HG03025 (cell line): ENCODE data around the gene WWP2.

Experiments used
- ATAC-seq: cut with Tn5 transposase; IDR thresholded peaks from one replicate; pipeline ENCODE4 v1.9.1; 2021; ENCODE audit warnings: mild to moderate bottlenecking, moderate library complexity; ENCODE audit not compliant: unreplicated experiment, low FRiP score

WWP2 gene

DNA sequence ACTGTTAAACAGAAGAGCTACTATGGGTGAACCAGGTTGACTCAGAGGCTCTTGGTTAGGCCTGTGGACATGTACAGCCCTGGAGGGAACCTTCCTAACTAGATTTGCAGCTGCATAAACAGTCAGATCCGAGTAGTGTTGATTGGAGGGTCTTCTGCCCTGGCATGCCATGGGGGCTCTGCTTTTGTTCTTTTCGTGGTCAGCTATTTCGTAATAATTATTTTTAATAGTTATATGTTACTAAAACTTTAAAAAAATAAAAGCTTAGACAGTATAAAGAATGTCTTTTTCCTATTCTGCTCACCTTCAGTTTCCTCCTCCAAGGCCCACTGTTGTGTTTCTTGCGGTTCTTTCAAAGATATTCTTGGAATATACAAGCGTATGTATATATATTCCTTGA is 121.6 kb downstream of the WWP2 start:
- ATAC-seq, result no peak

- ATAC-seq, result no peak
Measured at GRCh38 chr16:69885722-69886121, 123.6 kb downstream of the WWP2 start.

DNA sequence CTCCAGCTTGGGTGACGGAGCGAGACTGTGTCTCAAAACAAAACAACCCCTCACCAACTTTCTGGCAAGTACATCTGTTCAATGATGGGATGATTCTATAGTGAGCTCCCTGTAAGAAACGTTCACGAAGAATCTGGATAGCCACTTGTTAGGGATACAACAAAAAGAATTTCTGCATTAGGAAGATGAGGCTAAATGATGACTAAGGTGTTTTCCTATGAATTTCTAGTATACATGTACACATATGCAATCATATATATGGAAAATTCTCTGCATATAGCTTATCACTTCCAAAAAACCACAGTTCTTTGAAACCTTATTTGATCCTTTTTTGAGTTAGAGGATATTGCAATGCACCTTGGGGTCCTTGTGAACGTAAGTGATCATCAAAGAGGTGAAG is 124.6 kb downstream of the WWP2 start:
- no peak for ATAC-seq

DNA sequence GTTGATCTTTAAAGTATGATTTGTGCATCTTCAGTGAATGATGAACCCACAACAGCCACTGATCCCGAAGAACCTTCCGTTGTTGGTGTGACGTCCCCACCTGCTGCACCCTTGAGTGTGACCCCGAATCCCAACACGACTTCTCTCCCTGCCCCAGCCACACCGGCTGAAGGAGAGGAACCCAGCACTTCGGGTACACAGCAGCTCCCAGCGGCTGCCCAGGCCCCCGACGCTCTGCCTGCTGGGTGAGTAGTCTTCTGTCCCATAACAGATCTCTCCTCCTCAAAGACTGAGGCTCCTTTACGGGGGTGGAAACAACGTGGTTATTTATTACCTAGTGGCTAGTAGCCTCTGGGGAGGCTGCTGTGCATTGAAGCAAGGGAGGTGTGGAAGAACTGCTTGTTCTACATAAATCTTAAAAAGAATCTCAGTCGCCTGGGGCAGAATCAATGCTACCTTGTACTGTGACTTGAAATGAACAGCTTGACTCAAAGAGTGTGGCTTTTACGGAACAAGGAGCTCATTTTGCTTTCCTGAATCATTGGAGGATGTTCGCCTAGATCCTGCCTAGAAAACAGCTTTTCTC is 126.0 kb downstream of the WWP2 start:
- no peak for ATAC-seq

GRCh38 chr16:69889295-69889964 is 127.3 kb downstream of the WWP2 start:
- ATAC-seq, result no peak

GRCh38 chr16:69890114-69890891 is 128.2 kb downstream of the WWP2 start:
- no peak for ATAC-seq

DNA sequence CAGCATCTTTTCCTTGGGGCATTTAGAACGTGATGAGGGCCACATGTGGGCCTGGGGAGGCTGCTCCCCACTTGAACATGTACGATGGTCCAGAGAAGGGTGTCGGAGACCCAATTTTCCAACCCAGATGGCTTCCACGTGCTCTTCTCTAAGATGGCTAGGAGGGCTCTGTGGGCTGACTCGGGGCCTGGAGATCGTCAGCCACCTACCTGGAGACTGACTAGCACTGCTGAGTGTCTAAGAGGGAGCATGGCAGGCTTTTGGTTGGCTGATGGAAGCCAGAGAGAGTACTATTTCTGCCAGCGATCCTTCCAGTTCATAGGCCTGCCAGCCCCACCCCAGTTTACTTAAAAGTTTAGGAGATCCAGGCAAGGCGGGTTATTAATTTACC is 128.8 kb downstream of the WWP2 start:
- ATAC-seq, result no peak

- ATAC-seq, result no peak
Measured at GRCh38 chr16:69892378-69892777, 130.2 kb downstream of the WWP2 start.

DNA sequence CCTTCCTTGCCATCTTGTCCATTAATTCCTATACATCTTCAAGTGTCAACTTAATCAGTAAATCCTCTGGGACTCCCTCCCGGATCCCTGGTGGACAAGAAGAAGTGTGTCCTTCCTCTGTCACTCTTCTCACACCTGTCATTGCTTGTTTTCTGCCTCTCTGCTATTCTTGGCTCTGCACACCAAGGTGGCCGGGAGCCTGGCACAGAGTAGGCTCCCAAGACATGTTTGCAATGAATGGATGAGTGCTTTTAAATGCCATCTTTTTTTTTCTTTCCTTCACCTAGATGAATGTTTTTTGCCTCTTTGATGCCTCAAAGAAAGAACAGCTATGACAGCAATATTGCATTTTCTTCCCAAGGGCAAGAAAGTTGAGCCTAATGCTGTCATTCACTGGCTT is 131.0 kb downstream of the WWP2 start:
- no peak for ATAC-seq

GRCh38 chr16:69894676-69895075 is 132.5 kb downstream of the WWP2 start:
- no peak for ATAC-seq

- ATAC-seq, result no peak
Measured at GRCh38 chr16:69903865-69904415, 141.8 kb downstream of the WWP2 start.

GRCh38 chr16:69904495-69905170 is 142.5 kb downstream of the WWP2 start:
- no peak for ATAC-seq

DNA sequence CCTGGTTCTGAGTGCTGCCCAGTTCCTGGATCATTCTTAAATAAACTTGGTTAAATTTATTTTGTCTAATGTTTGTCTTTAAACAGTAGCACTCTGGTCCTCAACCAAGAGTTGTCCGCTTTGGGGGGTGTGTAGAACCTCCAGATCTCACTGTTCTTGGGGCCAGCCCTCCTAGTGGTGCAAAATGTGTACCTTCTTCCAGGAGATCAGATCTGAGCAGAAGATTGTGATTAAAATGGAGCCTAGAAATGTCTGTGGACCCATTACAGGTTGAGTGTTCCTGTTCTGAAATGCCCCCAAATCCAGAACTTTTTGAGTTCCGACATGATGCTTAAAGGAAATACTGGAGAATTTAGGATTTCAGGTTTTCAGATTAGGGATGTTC is 143.0 kb downstream of the WWP2 start:
- no peak for ATAC-seq

DNA sequence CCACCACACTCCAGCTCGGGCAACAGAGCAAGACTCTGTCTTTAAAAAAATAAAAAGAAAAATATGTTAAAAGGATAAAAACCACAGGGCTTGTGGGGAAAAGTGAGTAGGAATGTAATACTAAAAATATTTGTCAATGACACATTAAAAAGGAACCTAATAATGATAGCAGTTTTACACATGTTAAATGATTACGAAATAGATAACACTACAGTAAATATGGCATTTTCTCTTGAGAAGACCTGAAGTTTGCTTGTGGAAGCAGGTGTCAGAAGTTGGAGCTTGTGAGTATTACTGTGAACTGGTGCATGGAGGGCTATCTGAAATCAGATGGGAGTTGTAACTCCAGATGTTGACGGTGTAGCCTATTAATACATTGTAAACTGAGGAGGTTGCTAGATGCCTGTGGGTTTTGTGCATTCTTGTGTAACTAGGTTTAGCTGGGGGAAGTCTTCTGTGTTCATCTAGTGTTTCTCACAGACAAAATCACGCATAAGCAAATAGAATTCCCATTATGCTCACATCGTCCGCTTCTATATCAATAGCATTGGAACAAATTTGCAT is 144.8 kb downstream of the WWP2 start:
- ATAC-seq, result no peak

GRCh38 chr16:69909043-69909442 is 146.9 kb downstream of the WWP2 start:
- no peak for ATAC-seq

DNA sequence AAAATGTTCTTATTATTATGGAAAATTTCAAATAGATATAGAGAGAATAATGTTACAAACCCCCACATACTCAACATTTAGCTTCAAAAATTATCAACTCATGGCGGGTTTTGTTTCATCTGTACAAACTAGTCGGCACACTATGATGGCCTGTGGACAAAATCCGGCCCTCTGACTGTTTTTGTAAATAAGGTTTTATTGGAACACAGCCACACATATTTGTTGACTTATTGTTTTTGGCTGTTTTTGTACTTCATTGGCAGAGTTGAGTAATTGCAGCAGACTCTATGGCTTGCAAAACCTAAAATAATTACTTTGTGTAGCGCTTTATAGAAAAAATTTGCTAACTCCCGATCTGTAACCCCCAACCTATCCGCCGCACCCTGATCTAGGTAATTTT is 147.6 kb downstream of the WWP2 start:
- ATAC-seq, result no peak

DNA sequence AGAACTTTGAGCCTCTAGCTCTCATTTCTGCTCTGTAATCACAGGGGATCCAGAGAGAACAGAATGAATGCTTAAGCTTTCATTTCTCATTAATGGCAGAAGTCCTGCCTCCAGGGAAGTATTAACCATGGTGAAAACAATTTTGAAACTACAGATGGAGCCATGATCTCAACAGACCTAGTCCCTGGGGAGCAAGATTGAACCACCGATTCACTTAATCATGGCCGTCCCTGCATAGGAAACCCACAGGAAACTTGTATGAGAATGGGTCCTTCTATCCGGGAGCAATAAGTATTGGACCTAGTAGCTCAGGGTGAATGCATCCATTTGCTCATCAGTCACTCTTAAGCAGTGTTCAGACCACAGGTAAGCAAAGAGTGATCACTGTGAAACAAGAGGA is 148.8 kb downstream of the WWP2 start:
- ATAC-seq, result no peak

- no peak for ATAC-seq
Measured at GRCh38 chr16:69916462-69916861, 154.3 kb downstream of the WWP2 start.

DNA sequence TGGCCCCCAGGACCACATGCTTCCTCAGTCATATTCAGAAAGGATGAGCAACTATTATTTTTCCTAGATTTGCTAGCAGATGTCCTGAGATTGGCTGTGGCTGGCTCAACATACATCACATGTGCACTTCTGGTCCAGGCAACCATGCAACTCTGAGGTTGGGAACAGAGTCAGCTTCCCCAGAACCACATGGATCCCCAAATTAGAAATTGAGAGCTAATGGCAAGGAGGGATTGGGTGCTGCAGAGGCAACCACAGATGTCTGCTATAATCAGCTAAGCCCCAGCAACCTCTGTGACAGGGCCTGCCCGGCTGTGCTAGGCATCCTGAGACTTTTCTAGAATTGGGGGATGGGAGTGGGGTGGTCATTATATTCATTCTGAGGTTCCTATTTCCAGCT is 155.2 kb downstream of the WWP2 start:
- ATAC-seq, result no peak

- ATAC-seq, result no peak
Measured at GRCh38 chr16:69917739-69918138, 155.6 kb downstream of the WWP2 start.

DNA sequence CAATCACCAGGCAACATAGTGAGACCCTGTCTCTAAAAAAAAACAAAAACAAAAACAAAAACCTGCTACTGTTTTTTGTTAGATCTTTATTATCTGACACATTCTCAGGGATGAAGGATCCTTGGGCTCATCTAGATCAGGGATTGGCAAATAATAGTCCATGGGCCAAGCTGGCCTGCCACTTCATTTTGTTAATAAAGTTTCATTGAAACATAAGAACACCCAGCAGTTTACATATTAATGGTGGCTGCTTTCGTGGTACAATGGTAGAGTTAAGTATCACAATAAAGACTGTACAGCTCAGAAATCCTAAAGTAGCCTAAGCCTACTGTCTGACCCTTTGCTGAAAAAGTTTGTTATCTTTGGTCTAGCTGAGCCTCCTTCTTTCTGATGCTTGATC is 156.1 kb downstream of the WWP2 start:
- ATAC-seq, result no peak
